ENCODE measurements around the gene GOLGA8H. TPM values are rescaled to one million over a fixed set of nuclear protein-coding genes. Genes with fewer than 3 reads are reported as not detected.
"Not testable (repeated sequence)": the region's sequence is repeated elsewhere in the genome, so short reads cannot be mapped to it uniquely, and the experiment has no call there.

Gene GOLGA8H
- total and polyA plus RNA-seq, 4 donors: 0.06 to 0.17 TPM; not detected in 2

DNA sequence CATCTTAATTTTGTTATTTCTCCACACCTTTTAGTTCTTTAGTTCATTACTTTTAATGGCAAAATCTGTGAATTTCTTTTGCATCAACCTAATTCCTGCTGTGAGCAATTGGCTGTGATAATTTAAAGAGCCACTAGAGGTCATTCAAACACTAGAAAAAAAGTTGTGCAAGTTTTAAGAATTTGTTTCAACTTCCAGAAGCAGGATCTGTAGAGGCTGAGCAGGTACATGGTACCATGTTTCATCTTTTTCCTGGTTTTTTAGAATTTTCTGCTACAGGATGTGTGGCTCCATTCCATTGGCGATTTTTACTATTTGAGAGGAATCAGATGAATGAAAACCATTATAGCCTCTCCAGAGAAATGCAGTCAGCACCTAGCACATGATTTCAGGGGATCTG, 57.3 kb downstream of the GOLGA8H start:
- TF ChIP-seq CTCF (IDR thresholded peaks at IDR 0.05; ENCODE audit: low read depth, low read length, missing input control) (peak; percentile 52), RAD21 (IDR thresholded peaks at IDR 0.05) (peak; percentile 63 to 74)
- H3K4me3 ChIP-seq (ENCODE audit: low read depth in 1 of 3, low read length in 3 of 3); H3K9ac ChIP-seq (ENCODE audit: low read depth in 1 of 2, low read length in 2 of 2); H3K4me1 ChIP-seq (ENCODE audit: control insufficient read depth in 4 of 4, insufficient read depth in 4 of 4, low read length in 3 of 4); DNase-seq (ENCODE audit: low spot score); H3K27ac ChIP-seq (ENCODE audit: low read depth in 1 of 2, low read length in 2 of 2); H3K9me3 ChIP-seq (ENCODE audit: control insufficient read depth in 4 of 4, low read length in 3 of 4); H3K27me3 ChIP-seq (ENCODE audit: control insufficient read depth in 4 of 4, insufficient read depth in 4 of 4, low read length in 3 of 4); H3K36me3 ChIP-seq (ENCODE audit: control insufficient read depth in 4 of 4, insufficient read depth in 3 of 4, low read depth in 1 of 4, low read length in 3 of 4): not testable (repeated sequence)
- WGBS: 71% methylated on average over 1 of the region's 1 CpG

Small RNAs within 50 kb of the gene (small RNA-seq; reads per million reads assigned to genes)
- not detected for gene RF00096
- not detected for gene RN7SL628P
- not detected for gene RN7SL796P

Other genes starting within 250 kb of the GOLGA8H start
- 1 to 10 TPM in 1 of 2 donors, under 1 TPM in 1; 0.37 to 1.2 TPM for gene CHRFAM7A, start 210.5 kb upstream of the GOLGA8H start, total RNA-seq
- under 1 TPM in 1 of 2 donors, not detected in 1; 0.05 TPM for gene CHRFAM7A, start 210.5 kb upstream of the GOLGA8H start, polyA plus RNA-seq
- gene GOLGA8R, start 189.8 kb upstream of the GOLGA8H start, total RNA-seq: 1 to 10 TPM; 1.3 to 6.0 TPM
- under 1 TPM; 0.11 to 0.39 TPM for gene GOLGA8R, start 189.8 kb upstream of the GOLGA8H start, polyA plus RNA-seq
- gene GOLGA8Q, start 52.0 kb upstream of the GOLGA8H start, total RNA-seq: 1 to 10 TPM in 1 of 2 donors, under 1 TPM in 1; 0.47 to 2.7 TPM
- under 1 TPM; 0.14 to 0.68 TPM for gene GOLGA8Q, start 52.0 kb upstream of the GOLGA8H start, polyA plus RNA-seq